Breast epithelium (tissue), 4 donors: Measurements from ENCODE around the gene ORMDL1. TPM values are rescaled to one million over a fixed set of nuclear protein-coding genes. Genes with fewer than 3 reads are reported as not detected.
A peak's percentile ranks its signal among the peaks of the same experiment; 100 is the strongest.

Experiments used
- DNase-seq, 2 donors: peaks; one replicate each; pipeline ENCODE4 v3.0.0-alpha.2; 2019; ENCODE audit warnings: low spot score in 2 of 2
- H3K27ac ChIP-seq, 2 donors: fragments of 200-600 bp; sonication (generic) in 1 of 2; one replicate each; pipeline ENCODE4 v1.5.1; 2016 to 2019; ENCODE audit warnings: mild to moderate bottlenecking in 1 of 2
- H3K27me3 ChIP-seq, 2 donors: fragments of 200-600 bp; sonication (generic) in 1 of 2; one replicate each; pipeline versions ENCODE4 v1.5.1 to v1.6.0; 2017 to 2019; ENCODE audit warnings: control low read depth in 1 of 2, mild to moderate bottlenecking in 1 of 2
- H3K36me3 ChIP-seq: fragments of 200-600 bp; one replicate; pipeline ENCODE4 v1.5.1; 2019
- H3K4me1 ChIP-seq, 2 donors: fragments of 200-600 bp; sonication (generic); one replicate each; pipeline ENCODE4 v1.5.1; 2016 to 2019; ENCODE audit warnings: control low read depth in 1 of 2
- H3K4me3 ChIP-seq, 3 donors: fragments of 200-600 bp; sonication (generic); 1 replicate in 2 of 3; 2 replicates in 1 of 3; pipeline ENCODE4 v1.5.1; 2016 to 2019; ENCODE audit warnings: mild to moderate bottlenecking in 3 of 3, moderate library complexity in 2 of 3
- H3K9me3 ChIP-seq, 2 donors: fragments of 200-600 bp; sonication (generic) in 1 of 2; one replicate each; pipeline ENCODE4 v1.5.1; 2016 to 2019; ENCODE audit warnings: control low read depth in 1 of 2
- CTCF ChIP-seq, 3 donors: fragments of 450-650 bp; IDR thresholded peaks; one replicate each; pipeline ENCODE4 v1.5.1; 2016 to 2017; ENCODE audit warnings: antibody characterized with exemption in 3 of 3, mild to moderate bottlenecking in 3 of 3, moderate library complexity in 3 of 3
- POLR2A ChIP-seq: fragments of 450-650 bp; IDR thresholded peaks from one replicate; pipeline ENCODE4 v1.6.1; 2016; ENCODE audit warnings: antibody characterized with exemption, mild to moderate bottlenecking, moderate library complexity
- POLR2AphosphoS5 ChIP-seq, 3 donors: sonication (generic); formaldehyde crosslinking; IDR thresholded peaks; one replicate each; pipeline ENCODE4 v1.6.1; 2017; ENCODE audit warnings: antibody characterized with exemption in 3 of 3
- intact Hi-C: fragments of 100-400 bp; cut with DNase I; formaldehyde crosslinking; loops from one replicate; pipeline ENCODE4 v1.15.1; 2023; ENCODE audit warnings: low total_unique reads
- total RNA-seq, 3 donors: library from RNA; depleted of rRNA; stranded (reverse); fragments of >200 nt; gene quantifications; one replicate each; pipeline ENCODE4 v1.1.0, GENCODE V29; 2016

ORMDL1 gene, protein sequence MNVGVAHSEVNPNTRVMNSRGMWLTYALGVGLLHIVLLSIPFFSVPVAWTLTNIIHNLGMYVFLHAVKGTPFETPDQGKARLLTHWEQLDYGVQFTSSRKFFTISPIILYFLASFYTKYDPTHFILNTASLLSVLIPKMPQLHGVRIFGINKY
- total RNA-seq, result 10 to 100 TPM; 85.2 to 97.0 (median 90.6) TPM

- H3K36me3 ChIP-seq, result no peaks in the 10 kb centered on the region
- peak within 1 kb of the TSS; percentile 65 to 91 (median 84) for H3K4me3 ChIP-seq
- peak within 1 kb of the TSS; percentile 97 to 99 for H3K27ac ChIP-seq
- DNase-seq, result peak; percentile 83 to 94
- H3K4me1 ChIP-seq, result no peaks in the 10 kb centered on the region
- no peaks in the 10 kb centered on the region for H3K9me3 ChIP-seq
- TF ChIP-seq POLR2AphosphoS5 (IDR thresholded peaks at IDR 0.05) (peak; percentile 85 to 93 (median 91)), CTCF (IDR thresholded peaks at IDR 0.05) (no peak), POLR2A (peak; percentile 64)
- H3K27me3 ChIP-seq, result no peaks in the 10 kb centered on the region
- intact Hi-C loops, result no loop called here
Observed at GRCh38 chr2:189783927-189784867, at the start of gene ORMDL1, which contains the start of gene PMS1. TSS of gene ORMDL1 (minus strand) at chr2:189784339. CDS start at chr2:189782595, 1,744 bp downstream. TSS of gene PMS1 (plus strand) at chr2:189784450. CDS start at chr2:189791810, 7,360 bp downstream.

- no peak overlapping the region for H3K27ac ChIP-seq
- H3K36me3 ChIP-seq, result no peaks in the 10 kb centered on the region
- H3K4me1 ChIP-seq, result no peaks in the 10 kb centered on the region
- DNase-seq, result no peak
- H3K4me3 ChIP-seq, result no peak overlapping the region
- TF ChIP-seq POLR2A (no peak), CTCF (IDR thresholded peaks at IDR 0.05) (no peak), POLR2AphosphoS5 (IDR thresholded peaks at IDR 0.05) (no peak)
- no peaks in the 10 kb centered on the region for H3K27me3 ChIP-seq
- intact Hi-C loops, result no loop called here
- H3K9me3 ChIP-seq, result no peaks in the 10 kb centered on the region
Observed at GRCh38 chr2:189830510-189830909, 46.4 kb upstream of the ORMDL1 start.

DNA sequence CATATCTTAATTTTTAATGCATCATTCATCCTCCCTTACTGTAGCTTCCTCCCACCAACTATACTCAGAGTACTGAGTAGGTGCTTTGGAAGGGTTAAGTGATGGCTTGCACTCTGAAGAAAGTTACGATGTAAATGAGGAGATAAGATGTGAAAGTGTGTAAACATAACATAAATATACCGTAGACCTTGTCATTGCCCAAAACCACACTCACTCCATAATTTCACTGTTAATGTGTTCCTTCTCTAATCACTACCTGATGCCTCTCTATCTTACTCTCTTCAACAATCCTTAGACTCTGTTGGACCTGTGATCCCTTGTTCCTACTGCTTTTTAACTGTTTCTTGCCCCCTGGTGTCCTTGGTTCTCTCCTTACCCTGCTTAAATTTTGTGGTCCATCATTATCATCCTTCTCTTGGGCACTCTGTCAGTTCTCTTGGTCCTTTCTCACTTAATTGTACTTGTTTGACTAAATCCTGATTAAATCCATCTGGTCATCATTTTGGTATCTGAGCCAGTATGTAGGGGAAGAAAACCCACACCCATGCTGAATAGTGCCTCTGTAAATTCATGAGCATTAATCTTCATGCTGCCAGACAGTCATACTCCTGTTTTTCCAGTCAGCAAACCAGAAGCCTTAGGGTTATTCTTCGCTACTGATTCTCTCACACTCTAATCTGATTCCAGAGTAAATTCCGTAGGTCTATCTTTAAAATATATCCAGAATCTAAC is 45.1 kb upstream of the ORMDL1 start:
- TF ChIP-seq POLR2AphosphoS5 (IDR thresholded peaks at IDR 0.05) (no peak), CTCF (IDR thresholded peaks at IDR 0.05) (no peak), POLR2A (no peak)
- intact Hi-C loops, result no loop called here

DNA sequence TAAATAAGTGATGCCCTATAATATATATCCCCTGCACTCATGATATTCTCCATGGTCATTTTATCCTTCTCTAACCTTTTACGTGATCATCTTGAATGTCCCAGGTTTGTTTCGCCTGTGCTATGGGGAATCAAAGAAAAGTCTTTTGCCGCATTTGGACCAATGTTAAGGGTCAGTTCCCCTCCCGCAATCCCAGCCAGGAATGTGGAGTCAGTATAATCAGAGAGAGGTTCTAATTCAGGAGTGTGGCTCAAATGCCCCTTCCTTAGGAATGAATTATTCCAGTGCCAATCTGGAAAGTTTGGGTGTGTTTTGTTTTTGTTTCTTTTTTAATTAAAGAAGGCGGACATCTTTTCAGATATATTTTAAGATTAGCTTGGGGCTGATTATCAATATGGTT is 41.9 kb upstream of the ORMDL1 start:
- intact Hi-C loops, result no loop called here
- TF ChIP-seq POLR2A (no peak), POLR2AphosphoS5 (IDR thresholded peaks at IDR 0.05) (no peak), CTCF (IDR thresholded peaks at IDR 0.05) (no peak)
- H3K4me1 ChIP-seq, result no peaks in the 10 kb centered on the region
- no peaks in the 10 kb centered on the region for H3K27me3 ChIP-seq
- no peaks in the 10 kb centered on the region for H3K9me3 ChIP-seq
- DNase-seq, result no peak
- no peak overlapping the region for H3K27ac ChIP-seq
- H3K36me3 ChIP-seq, result no peaks in the 10 kb centered on the region
- no peak overlapping the region for H3K4me3 ChIP-seq

More for the DNA sequence above, 45.1 kb upstream of the ORMDL1 start:
- Histone ChIP-seq H3K4me1 (no peaks in the 10 kb centered on the region), H3K27ac (no peak overlapping the region), H3K9me3 (no peaks in the 10 kb centered on the region), H3K27me3 (no peaks in the 10 kb centered on the region), H3K4me3 (no peak overlapping the region), H3K36me3 (no peaks in the 10 kb centered on the region)
- DNase-seq, result no peak
